ENCODE measurements around the gene ATXN1.

ATXN1 gene

DNA sequence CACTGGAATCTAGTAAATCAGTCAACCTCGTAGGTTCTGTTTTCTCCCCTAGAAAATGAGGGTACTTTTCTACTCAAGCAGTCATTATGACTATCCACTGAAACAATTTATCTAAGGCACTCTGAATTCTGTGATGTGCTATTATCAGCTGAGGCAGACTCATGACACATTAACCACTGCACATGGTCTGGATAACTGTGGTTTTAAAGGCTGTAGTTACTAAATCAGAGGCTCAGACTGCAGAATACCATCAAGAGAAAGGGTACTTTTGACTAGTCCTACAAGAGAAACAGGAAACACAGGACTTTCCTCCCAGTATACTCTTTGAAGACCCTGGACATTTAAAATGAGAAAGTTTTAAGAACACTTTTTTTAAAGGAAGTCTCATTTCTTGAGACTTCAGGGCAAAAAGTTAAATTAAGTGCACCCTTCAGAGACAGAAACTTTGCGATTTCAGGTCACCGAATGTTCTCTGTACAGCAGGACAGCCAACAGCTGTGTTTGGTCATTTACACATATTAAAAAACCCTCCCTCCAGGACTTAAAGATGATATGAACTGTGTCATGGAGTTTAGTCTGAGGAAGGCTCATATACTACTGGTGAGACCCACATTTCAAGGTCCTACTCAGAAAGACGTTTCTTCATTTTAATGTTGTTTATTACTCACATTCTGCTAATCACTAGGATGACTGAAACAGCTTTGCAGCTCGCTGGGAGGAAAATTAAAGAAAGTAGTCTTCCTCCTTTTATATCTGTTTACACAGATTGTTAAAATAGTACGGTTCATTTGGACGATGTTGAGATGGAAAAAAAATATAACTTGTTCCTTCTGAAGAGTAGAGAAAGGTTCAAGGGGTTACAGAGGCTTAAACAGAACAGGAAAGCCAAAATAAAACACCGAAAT is 19.9 kb downstream of the ATXN1 start:
- DNase-seq (ENCODE audit: extremely low read depth, insufficient read length): peak; percentile 16
- Histone ChIP-seq H3K27me3 (replicated peaks; ENCODE audit: control insufficient read depth, insufficient read depth, low read length) (no peaks in the 10 kb centered on the region), H3K4me3 (replicated peaks; ENCODE audit: low read depth, low read length) (no peak overlapping the region), H3K36me3 (ENCODE audit: control insufficient read depth, insufficient read depth, low read length) (no peaks in the 10 kb centered on the region; the same call in 1 of the 2 replicates)
- TF ChIP-seq, protein P1, sequence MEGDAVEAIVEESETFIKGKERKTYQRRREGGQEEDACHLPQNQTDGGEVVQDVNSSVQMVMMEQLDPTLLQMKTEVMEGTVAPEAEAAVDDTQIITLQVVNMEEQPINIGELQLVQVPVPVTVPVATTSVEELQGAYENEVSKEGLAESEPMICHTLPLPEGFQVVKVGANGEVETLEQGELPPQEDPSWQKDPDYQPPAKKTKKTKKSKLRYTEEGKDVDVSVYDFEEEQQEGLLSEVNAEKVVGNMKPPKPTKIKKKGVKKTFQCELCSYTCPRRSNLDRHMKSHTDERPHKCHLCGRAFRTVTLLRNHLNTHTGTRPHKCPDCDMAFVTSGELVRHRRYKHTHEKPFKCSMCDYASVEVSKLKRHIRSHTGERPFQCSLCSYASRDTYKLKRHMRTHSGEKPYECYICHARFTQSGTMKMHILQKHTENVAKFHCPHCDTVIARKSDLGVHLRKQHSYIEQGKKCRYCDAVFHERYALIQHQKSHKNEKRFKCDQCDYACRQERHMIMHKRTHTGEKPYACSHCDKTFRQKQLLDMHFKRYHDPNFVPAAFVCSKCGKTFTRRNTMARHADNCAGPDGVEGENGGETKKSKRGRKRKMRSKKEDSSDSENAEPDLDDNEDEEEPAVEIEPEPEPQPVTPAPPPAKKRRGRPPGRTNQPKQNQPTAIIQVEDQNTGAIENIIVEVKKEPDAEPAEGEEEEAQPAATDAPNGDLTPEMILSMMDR (IDR thresholded peaks at IDR 0.05; ENCODE audit: insufficient read depth, low read length, poor library complexity, severe bottlenecking): no peak

DNA sequence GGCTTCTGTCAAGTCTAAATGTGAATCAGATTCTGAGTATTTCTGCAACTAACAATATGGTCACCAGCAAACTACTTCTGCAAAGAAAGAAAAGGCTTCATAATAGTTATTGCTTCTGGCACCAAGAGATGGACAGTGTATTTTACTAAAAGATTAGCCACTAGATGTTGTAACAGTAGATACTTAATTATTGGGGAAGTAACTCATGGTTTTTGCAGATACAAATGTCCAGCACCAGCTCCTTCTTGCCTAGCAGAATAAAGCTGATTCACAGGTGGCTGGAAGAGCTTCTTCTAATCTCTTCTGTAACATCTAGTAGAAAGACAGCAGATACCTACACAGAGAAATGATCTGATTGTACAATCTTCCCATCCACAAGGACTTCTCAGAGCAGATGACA is 21.2 kb downstream of the ATXN1 start:
- no peak for DNase-seq (ENCODE audit: extremely low read depth, insufficient read length)
- Histone ChIP-seq H3K4me3 (replicated peaks; ENCODE audit: low read depth, low read length) (no peak overlapping the region), H3K36me3 (ENCODE audit: control insufficient read depth, insufficient read depth, low read length) (no peaks in the 10 kb centered on the region), H3K27me3 (replicated peaks; ENCODE audit: control insufficient read depth, insufficient read depth, low read length) (no peaks in the 10 kb centered on the region)
- TF ChIP-seq, protein P1 (IDR thresholded peaks at IDR 0.05; ENCODE audit: insufficient read depth, low read length, poor library complexity, severe bottlenecking): no peak

DNA sequence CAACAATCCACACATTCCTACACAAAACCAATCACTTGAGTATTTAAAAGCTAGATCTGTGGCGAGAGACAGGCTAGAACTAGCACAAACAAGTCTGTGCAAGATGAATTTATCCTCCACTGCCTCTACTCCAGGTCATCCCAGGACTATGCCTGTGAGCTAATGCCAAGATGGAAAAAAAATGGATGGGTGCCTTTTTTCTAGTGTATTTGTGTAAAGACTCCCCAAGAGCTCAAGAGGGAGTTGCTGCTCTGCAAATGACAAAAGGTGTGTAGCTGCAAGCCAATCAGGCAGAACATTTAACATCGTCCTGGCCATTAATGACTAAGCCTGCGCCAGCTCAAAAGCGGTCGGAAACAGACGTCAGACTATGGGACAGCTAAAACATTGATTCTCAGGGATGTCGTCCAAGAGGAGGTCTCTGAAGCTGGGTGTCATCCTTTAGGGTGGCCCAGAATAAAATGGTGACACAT is 21.9 kb downstream of the ATXN1 start:
- DNase-seq (ENCODE audit: extremely low read depth, insufficient read length): no peak
- TF ChIP-seq, protein P1 (IDR thresholded peaks at IDR 0.05; ENCODE audit: insufficient read depth, low read length, poor library complexity, severe bottlenecking): no peak
- Histone ChIP-seq H3K27me3 (replicated peaks; ENCODE audit: control insufficient read depth, insufficient read depth, low read length) (no peaks in the 10 kb centered on the region), H3K36me3 (ENCODE audit: control insufficient read depth, insufficient read depth, low read length) (no peaks in the 10 kb centered on the region), H3K4me3 (replicated peaks; ENCODE audit: low read depth, low read length) (no peak overlapping the region)

DNA sequence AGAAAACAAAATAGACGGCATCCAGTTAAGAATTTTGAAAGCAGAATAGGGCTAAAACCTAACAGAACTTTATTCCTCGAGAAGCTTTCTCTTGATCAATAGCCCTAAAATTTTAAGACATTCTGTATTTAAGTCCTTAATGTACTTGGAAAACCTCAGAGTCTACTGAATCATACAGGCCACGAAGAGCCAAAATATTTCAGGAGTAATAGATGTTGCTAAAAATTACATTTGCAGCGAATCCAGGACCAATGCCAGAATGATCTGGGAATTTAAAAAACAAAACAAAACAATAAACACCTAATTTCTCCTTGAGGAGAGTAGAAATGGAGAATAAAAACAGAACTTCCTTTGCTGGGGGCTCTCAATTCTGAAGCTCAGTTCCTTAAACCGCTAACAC is 23.3 kb downstream of the ATXN1 start:
- Histone ChIP-seq H3K4me3 (replicated peaks; ENCODE audit: low read depth, low read length) (no peak overlapping the region), H3K36me3 (ENCODE audit: control insufficient read depth, insufficient read depth, low read length) (no peaks in the 10 kb centered on the region), H3K27me3 (replicated peaks; ENCODE audit: control insufficient read depth, insufficient read depth, low read length) (no peaks in the 10 kb centered on the region)
- no peak for DNase-seq (ENCODE audit: extremely low read depth, insufficient read length)
- TF ChIP-seq, protein P1 (IDR thresholded peaks at IDR 0.05; ENCODE audit: insufficient read depth, low read length, poor library complexity, severe bottlenecking): no peak

DNA sequence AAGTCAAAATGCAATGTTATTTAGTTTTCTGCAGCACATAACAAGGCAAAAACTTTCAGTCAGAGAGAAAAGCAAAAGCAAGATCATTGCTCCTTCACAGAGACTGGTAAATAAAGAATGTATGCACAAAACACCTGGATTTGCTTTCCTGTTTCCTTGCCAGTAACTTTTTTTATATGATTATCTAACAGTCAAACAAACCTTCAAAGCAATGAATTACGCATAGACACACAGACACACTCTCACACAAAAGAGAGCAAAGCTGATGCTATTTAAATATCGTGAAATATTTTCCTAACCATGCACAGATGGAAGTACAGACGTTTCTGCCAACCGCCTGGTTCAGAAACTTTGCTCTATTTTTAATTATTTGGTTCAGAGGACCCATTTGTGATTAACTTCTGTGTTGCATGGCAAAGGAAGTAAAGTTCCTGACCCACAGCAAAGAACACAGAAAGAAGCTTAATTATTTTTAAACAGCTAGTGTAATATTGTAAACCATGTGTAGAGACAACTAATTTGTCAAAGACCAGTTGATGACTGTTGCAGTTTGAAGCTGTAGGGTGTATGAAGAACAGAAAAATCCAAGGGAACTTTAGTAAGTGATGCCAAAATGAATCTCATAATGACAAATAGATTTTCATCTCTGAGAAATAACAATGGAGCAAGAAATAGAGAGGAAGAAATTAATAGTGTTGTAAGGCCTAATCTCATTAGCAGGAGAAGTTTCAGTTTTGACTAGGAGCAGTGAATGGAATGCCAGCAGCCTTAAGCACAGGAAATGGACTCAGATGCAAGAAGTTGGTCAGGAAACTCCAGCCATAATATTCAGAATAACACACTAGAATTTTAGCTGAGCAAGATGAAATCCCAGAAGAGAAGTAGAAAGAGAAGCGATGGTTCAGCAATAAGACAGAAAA is 24.1 kb downstream of the ATXN1 start:
- no peaks in the 10 kb centered on the region for H3K27me3 ChIP-seq (replicated peaks; ENCODE audit: control insufficient read depth, insufficient read depth, low read length)
- H3K36me3 ChIP-seq (ENCODE audit: control insufficient read depth, insufficient read depth, low read length): no peaks in the 10 kb centered on the region
- TF ChIP-seq, protein P1 (IDR thresholded peaks at IDR 0.05; ENCODE audit: insufficient read depth, low read length, poor library complexity, severe bottlenecking): no peak
- no peak overlapping the region for H3K4me3 ChIP-seq (replicated peaks; ENCODE audit: low read depth, low read length)
- no peak for DNase-seq (ENCODE audit: extremely low read depth, insufficient read length)
